ENCODE results near the gene PLSCR1.

- TF ChIP-seq CTCF (IDR thresholded peaks at IDR 0.05) = no peak
- TF ChIP-seq POLR2AphosphoS5 (IDR thresholded peaks at IDR 0.05) = no peak
- TF ChIP-seq POLR2A (IDR thresholded peaks at IDR 0.05; ENCODE audit: low read depth) = no peak
These were observed 53.1 kb downstream of the PLSCR1 start for GRCh38 chr3:146491303-146491702.
